HG03175 (cell line): Measurements from ENCODE around the gene CFC1.
"Not testable (repeated sequence)": the region's sequence is repeated elsewhere in the genome, so short reads cannot be mapped to it uniquely, and the experiment has no call there.

ENCODE experiments used
- ATAC-seq: cut with Tn5 transposase; IDR thresholded peaks from one replicate; pipeline ENCODE4 v1.9.1; 2021; ENCODE audit warnings: mild to moderate bottlenecking, moderate library complexity; ENCODE audit not compliant: unreplicated experiment

CFC1 gene

DNA sequence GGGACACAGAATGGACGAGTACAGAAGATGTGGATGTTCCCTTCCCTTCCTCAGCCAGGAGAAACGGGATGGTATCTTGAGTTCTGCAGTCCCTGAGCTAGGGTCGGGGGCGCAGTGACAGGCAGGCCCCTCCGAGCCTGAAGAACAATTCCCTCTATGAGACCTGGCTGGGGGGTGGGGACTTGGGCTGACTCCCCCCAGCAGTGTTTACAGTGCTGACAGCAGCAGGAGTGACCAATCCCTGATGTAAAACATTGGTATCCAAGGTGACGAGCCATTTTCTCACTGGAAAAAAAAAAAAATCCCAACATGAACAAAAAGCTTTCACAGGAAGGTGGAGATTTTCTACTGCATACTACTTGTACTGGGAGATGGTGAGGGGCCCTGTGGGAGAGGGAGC, at the start of gene CFC1:
Gene CFC1, minus strand, starts transcription at position 183 of the 400 bp plus-strand sequence. CDS start 288 bp downstream, outside the sequence.
- not testable (repeated sequence) for ATAC-seq

DNA sequence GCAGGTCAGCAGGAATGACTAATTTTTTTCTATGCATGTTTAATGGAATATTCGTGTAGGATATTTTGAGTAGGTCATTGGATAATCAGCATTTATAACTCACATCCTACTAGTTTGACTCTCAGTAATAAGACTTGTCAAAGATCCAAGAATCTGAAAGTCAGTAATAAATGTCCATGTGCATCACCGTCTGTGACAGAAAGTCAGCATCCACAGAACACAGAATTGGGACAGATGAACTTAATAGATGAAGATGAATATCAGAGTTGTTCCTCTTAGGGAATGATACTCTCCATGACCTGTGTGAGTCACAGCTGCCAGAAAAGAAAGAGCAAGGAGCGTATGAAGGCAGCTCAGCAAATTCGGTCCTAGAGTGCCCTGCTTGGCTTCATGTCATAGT, 42.3 kb upstream of the CFC1 start:
- ATAC-seq, result not testable (repeated sequence)

GRCh38 chr2:130638973-130639372, 39.6 kb upstream of the CFC1 start:
- not testable (repeated sequence) for ATAC-seq

GRCh38 chr2:130628784-130629475, 29.6 kb upstream of the CFC1 start:
- ATAC-seq, result not testable (repeated sequence)

DNA sequence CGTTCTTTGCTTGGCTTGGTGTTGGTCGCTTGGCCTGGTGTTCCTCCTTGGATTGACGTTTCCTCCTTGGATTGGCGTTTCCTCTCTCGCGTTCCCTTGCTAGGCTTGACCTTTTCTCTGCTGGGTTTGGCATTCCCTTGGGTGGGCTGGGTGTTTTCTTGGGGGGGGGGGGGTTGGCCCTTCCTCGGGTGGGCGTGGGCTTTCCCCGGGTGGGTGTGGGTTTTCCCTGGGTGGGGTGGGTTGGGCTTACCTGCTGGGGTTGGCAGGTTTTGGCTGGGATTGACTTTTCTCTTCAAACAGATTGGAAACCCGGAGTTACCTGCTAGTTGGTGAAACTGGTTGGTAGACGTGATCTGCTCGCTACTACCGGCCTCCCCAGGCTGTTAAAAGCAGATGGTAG, 11.8 kb upstream of the CFC1 start, which contains the start of gene POTEJ:
Gene POTEJ, plus strand, starts transcription at position 301 of the 400 bp plus-strand sequence. Its CDS starts 93 bp downstream, at position 394.
- ATAC-seq, result not testable (repeated sequence)

DNA sequence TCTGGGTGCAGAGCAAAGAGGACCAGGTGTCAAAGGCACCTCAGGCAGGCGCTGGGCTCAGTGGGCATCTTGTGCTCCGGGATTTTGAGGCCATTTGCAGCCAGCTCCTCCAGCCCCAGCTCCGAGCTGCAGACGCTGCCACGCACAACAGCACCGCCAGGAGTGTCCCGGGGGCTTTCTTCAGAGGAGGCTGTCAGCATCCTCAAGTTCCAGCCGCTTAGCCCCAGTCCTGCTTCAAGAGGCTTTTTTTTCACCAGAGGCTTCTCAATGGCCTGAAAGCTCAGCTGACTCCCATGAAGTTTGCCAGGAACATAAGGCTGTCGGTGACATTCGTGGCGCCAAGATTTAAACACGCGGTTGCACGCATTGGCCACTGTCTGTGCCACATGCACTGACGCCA, 11.1 kb upstream of the CFC1 start:
- ATAC-seq, result not testable (repeated sequence)

DNA sequence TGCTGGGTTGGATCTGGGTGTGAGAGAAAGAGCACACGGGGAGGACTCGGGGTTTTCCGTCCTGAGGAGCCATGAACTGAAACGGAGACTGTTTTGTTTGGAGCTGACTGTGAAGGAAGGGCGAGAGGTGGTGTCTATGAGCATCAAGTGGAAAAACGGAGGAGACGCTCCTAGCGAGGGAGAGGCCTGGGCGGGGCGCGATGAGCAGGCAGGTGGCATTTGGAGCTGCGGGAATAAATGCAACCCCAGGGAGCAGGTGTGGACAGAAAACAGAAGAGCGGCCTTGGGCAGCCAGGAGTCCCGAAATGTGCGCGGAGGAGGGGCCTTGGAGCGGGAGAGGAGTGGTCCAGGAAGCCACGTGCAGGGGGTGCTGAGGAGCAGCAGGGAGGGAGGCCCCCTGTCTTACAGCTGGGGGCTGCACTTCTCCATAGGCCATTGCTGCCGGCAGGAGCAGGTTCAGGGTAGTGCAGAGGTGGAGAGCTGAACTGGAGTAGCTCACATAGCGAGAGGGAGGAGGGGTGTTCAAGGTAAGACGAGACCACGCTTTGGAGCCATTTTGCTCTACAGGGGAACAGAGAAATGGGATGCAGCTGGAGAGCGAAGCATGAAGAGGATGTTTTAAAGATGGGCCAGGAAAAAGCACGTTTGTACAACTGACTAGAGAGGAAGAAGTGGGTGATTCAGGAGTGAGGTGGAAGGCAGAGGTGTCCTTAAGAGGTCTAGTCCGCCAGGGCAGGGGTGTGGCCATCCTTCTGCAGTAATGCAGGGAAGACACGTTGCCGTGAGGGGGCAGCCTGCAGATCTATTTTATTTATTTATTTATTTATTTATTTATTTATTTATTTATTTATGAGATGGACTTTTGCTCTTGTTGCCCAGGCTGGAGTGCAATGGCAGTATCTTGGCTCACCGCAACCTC, 9.9 kb upstream of the CFC1 start:
- ATAC-seq, result not testable (repeated sequence)

DNA sequence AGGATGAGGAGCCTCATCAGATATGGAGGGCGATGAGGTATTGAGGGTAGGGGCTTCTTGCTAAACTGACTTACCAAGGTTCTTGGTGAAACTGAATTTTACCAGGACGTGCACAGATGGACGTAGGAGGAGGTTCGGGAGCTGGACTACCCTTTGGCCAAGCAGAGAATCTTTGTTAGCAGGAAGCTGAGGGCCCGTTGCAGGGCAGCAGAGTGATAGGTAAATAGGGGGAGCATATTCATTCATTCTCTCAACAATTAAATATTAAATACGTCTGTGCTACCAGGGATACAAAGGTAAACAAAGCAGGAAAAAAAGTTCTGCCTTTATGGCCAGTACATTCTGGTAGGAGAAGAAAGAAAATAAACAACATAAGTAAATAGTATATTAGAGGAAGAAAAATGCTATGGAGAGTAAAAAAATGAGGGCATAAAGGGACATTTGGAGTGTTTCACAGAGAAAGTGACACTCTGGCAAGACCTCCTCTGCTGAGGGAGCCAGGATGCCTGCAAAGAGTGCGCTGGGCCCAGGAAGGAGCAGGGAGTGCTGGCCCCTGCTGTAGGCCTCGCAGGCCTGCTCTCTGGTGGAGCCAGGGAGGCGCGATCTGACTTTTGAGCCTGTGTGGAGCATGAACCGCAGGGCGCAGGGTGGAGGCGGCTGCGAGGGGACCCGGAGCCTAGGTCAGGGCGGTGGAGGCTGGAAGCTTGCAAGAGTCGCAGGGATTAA, 9.1 kb upstream of the CFC1 start:
- ATAC-seq, result not testable (repeated sequence)

DNA sequence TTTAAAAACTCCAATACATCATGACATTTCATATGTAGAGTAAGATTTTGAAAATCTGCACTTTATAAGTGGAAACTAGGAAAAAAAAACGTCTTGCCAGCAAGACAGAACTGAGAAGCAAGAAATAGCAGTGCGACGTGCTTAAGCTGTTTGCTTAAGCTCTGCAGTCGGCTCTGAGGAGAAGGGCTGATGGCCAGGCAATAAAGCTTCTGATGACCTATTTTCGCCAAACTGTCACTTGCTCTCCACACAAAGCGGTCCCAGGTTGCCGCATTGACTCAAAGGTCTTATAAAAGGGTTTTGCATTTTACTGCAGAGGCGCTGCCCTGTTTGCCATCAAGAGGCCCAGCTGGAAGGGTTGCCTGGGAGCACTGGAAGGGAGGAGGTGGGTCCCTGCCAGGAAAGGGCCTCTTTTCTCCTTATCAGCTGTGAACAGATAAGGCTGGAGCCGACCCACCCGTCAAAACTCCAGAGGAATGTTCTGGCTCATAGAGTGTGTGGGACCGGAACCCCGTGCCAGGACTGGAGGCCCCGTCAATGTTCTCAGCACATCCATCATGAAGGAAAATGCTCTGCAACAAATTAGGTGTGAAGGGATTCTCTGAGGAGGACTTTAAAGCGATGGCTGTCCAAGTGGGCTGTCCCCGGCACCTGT, 2.4 kb upstream of the CFC1 start:
- ATAC-seq, result not testable (repeated sequence)

- not testable (repeated sequence) for ATAC-seq
Observed at GRCh38 chr2:130599926-130600325, 551 bp upstream of the CFC1 start.

DNA sequence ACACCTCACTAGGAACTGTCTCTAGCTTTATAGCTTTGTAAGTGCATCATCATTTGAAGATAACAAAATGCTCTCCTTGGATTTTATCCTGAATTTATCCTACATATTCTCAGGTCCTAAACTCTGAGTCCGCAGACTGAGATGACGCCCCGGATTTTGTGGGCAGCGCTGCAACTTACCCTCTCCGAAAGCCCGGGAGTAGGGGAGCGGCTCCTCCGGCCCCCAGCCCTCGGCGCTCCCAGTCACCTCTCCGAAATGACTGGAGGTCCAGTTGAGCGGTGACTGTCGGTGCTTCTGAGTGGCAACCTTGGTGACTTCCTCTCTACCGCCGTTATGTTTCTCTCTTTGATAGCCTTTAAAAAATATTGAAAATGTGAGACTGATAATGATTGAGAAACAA, 912 bp downstream of the CFC1 start:
- ATAC-seq, result not testable (repeated sequence)

GRCh38 chr2:130597994-130598393, 1.4 kb downstream of the CFC1 start:
- ATAC-seq, result not testable (repeated sequence)

- ATAC-seq, result not testable (repeated sequence)
Observed at GRCh38 chr2:130596757-130597156, 2.6 kb downstream of the CFC1 start.

- ATAC-seq, result not testable (repeated sequence)
Observed at GRCh38 chr2:130594011-130594410, 5.4 kb downstream of the CFC1 start.

DNA sequence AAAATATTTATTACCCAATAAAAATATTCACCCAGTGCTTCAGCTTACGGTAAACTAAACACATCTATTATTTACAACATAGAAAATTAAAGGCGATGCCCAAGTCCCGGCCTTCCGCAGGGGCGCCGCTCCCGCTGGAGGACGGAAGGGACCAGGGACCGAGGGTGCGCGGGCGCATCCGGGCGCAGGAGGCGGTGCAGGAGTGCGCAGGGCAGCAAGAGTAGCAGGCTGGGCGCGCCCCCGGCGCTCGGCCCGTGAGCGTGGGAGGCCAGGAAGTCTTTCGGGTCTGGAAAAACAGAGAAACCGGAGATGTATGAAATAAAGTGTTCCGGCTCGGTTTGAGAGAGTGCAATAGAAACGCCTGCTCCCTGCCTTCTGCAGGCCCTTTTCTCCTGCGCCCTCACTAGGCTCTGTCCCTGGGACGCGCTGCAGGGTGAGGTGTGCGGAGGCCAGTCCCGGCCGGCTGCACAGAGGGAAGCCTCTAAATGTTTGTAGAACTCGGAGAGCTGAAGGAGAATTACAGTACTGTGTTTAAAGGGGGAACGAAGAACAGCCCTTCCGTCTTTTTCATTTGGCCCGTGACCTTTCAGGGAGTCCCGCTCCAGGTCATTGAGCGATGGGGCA, 6.5 kb downstream of the CFC1 start:
- ATAC-seq, result not testable (repeated sequence)

DNA sequence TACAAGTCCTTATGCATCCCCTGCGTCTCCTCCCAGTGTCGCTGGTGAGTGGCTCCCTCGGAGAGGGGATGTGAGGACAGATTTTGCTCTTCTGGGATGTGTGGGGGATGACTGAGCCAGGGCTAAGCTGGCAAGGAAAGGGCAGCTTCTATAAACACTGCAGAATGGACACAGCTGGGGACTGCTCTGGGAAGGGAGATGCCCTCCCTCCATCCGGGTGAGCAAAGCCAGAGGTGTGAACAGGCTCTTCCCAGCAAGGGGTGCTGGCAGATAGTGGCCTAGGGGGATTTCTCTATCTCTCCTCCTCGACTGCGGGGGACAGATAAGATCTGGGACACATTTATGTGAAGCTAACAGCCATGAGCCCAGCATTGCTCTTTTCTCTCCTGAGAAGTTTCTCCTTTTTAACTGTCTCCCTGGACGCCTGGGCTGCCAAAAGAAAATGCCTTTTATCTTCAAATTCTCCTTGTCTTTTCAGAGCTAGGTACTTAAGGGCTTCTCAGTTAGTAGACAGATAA, 8.5 kb downstream of the CFC1 start:
- ATAC-seq, result not testable (repeated sequence)

DNA sequence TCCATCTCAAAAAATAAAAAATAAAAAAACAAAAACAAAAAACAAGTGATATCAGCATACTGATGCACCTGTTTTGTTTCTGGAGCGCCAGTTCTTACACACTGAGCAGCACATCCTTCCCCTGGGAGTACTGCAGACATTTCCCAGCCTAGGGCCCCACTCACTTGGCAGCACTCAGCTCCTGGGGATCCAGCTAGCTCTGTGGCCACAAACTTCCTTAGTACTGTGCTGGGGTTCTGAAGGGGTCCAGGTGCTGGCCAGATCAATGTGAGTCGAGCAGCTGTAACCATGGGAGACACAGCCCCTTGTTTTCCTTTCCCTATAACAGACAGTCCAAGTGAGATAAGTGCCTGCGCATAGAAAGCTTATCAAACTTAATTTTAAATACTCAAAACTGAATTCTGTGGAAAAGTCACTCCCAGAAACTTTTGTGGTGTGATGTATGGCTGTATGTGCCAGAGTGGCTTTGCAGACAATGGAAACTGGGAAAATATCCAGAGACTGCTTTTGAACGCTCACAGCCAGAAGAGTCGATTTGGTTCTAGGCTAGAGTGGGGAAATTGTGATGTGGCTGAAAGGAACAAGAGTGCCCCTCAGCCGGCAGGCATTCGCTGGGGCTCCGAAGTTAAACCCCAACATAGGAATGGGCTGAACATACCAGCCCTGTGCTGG, 9.1 kb downstream of the CFC1 start:
- not testable (repeated sequence) for ATAC-seq

DNA sequence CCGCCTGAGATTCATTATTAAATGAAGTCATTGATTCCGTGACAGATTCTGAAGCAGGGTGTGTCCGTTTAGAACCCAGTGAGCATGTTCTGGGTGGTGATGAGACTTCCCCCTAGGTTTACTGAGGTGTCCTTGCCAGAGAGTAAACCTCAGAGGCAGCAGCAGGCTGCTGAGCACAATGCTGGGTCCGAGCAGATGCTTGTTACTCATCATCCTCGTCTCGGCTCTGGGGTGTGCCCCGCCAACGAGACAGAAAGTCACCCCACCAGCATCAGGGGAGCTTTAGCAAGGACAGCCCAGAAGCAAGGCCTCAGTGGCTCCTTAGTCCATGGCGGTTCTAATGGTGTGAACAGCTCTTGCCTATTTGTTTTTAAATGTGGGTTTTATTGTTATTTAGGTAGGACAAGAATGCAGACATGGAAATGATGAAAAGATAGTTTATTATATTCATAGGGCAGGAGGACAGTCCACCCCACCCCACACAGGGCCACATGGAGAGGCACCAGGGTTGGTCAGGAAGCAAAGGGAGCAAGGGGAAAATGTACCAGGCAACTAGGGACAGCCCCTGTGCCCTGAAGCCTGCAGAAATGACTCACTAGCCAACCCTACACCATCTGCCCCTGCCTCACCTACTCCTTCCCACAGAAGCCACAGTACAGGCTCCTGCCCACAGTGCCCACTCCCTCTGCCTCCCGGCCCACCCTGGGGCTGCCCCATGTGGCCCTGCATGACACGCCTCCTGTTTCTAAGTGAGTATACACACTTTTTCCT, 10.5 kb downstream of the CFC1 start:
- ATAC-seq, result not testable (repeated sequence)
